CD4-positive, alpha-beta T cell treated with Interleukin-4 for 4 hours (primary cell): ENCODE data around the gene CACNA1H.
"Not testable (repeated sequence)": the region's sequence is repeated elsewhere in the genome, so short reads cannot be mapped to it uniquely, and the experiment has no call there.

Experiments used
- DNase-seq: peaks from one replicate; pipeline ENCODE4 v3.0.0-alpha.2; 2020

Gene CACNA1H

GRCh38 chr16:1256874-1257322, 104.0 kb downstream of the CACNA1H start:
- no peak for DNase-seq

- no peak for DNase-seq
Observed at GRCh38 chr16:1257561-1258224, 104.8 kb downstream of the CACNA1H start.

- DNase-seq, result no peak
Observed at GRCh38 chr16:1258225-1258600, 105.3 kb downstream of the CACNA1H start.

GRCh38 chr16:1258906-1259759, 106.2 kb downstream of the CACNA1H start:
- no peak for DNase-seq

GRCh38 chr16:1259760-1260068, 106.8 kb downstream of the CACNA1H start:
- DNase-seq, result no peak

- no peak for DNase-seq
Observed at GRCh38 chr16:1260101-1260680, 107.3 kb downstream of the CACNA1H start.

GRCh38 chr16:1261131-1261892, 108.4 kb downstream of the CACNA1H start:
- DNase-seq, result no peak

GRCh38 chr16:1262210-1262845, 109.4 kb downstream of the CACNA1H start:
- DNase-seq, result no peak

GRCh38 chr16:1262846-1263221, 109.9 kb downstream of the CACNA1H start:
- no peak for DNase-seq

GRCh38 chr16:1263591-1264344, 110.9 kb downstream of the CACNA1H start:
- no peak for DNase-seq

- no peak for DNase-seq
Observed at GRCh38 chr16:1264345-1265089, 111.6 kb downstream of the CACNA1H start.

- DNase-seq, result no peak
Observed at GRCh38 chr16:1265090-1265630, 112.3 kb downstream of the CACNA1H start.

- DNase-seq, result no peak
Observed at GRCh38 chr16:1265826-1266225, 112.9 kb downstream of the CACNA1H start.

GRCh38 chr16:1269418-1269817, 116.5 kb downstream of the CACNA1H start:
- DNase-seq, result not testable (repeated sequence)

GRCh38 chr16:1271380-1271723, 118.4 kb downstream of the CACNA1H start:
- DNase-seq, result no peak
